GM19324 (cell line): ENCODE results near the gene CSRP2.
A peak's percentile ranks its signal among the peaks of the same experiment; 100 is the strongest.

Source experiments
- ATAC-seq: cut with Tn5 transposase; IDR thresholded peaks from one replicate; pipeline ENCODE4 v1.9.1; 2021; ENCODE audit warnings: mild to moderate bottlenecking, moderate library complexity; ENCODE audit not compliant: unreplicated experiment, low FRiP score

CSRP2 gene

DNA sequence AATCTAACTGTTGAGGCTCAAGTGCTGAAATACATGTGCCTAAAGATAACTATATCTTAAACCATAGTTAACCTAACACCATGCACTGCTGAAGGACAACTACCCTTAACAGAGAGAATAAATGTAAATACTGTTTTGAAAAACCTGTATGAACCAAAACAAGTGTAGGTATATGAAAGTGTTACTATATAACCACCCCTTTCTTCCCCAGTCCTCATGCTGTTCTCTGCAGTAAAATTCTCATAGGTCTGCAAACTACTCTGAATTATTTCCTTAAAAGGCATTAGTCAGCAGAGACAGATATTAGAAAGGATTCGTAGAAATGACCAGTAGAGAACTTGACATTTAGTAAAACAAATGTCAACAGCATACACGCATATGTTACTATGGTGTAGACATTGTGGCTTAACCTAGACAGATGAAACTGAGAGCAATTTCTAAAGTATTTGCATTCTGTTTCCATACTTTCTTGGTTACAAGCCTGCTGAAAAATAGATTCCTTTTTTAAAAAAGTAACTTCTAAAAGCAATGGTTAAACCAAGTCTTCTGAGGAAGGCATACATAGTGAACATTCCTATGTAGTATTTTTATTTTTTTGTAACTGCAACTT lies 13.9 kb downstream of the CSRP2 start:
- ATAC-seq, result peak; percentile 87

DNA sequence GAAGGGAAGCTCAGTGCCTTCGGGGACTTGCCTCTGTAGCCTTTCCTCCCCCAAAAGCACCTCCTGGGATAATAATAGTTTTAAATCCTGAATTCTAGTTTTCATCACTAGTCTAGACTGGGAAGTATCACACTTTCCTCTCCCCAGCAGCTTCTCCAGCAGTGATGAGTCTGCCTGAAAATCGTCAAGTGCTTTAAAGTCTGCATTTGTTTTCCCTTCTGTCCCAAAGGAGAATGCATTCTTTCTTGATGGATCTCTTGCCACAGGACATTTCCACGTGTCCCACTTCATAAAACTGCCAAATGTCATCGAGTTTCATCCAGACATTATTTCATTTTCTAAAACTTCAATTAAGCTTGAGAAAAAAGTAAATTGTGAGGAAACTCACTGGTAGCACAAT lies 15.0 kb downstream of the CSRP2 start:
- ATAC-seq, result no peak

DNA sequence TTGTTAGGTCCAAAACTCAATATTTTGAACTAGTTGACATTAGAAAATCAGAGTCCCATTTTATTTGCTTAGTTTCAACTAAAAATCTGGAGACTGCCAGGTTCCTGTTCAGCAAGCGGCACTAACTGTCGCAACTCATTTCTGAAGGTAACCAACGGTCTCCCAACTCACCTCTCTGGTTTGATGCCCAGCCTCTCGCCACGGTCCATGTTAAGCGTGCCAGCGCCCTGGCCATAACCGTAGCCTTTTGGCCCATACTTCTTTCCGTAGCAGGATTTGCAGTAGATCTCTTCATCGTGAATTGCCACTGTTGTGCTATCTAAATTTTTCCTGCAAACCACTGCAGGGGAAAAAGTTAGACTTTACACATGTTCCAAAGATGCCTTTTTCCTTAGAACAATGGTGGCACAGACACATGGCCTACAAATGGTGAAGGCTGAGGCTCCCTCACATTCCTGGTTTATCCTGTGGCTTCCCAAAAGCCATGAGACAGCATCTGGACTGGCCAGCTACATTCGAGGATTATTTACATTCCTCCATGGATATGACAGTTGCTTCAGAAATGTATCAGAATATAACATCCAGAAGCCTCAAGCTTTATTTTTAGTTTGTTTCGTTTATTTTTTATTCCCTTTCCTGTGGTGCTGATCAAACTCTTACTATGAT lies 15.7 kb downstream of the CSRP2 start:
- no peak for ATAC-seq

DNA sequence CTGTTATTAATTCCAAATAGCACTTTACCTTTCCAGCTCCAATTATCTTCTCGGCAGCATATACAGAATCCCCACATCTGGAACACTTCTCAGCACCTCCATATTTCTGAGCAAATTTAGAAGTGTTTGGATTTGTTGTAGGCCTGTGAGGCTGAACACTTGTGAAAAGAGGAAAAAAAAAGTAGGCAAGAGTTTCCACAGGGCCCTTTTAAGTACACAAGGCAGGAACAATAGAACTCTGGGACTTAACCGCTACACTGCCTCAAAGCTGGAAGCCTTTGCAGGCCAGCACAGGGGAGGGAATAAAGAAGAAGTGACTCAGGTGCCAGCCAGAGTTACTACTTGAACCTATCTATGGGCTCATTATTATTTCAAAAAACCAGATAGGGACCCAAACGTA lies 18.6 kb downstream of the CSRP2 start:
- no peak for ATAC-seq

DNA sequence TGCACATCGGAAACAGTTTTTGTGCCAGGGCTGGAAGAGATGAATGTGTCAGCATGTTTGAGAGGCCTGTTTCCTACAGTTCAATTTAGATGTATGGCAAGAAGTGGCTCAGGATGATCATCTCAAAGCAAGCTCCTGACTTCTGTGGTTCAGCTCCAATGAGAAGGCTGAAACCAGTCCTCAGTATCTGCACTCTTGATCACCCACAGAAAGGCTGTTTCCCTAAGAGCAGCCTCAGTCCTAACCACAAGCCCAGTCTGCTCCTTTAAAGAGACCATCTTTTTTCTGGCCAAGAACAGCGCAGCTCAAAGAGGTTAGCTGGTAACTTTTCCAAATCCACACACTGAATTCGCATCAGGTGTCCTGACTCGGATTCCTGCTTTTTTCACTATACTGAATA lies 19.2 kb downstream of the CSRP2 start:
- ATAC-seq, result no peak

DNA sequence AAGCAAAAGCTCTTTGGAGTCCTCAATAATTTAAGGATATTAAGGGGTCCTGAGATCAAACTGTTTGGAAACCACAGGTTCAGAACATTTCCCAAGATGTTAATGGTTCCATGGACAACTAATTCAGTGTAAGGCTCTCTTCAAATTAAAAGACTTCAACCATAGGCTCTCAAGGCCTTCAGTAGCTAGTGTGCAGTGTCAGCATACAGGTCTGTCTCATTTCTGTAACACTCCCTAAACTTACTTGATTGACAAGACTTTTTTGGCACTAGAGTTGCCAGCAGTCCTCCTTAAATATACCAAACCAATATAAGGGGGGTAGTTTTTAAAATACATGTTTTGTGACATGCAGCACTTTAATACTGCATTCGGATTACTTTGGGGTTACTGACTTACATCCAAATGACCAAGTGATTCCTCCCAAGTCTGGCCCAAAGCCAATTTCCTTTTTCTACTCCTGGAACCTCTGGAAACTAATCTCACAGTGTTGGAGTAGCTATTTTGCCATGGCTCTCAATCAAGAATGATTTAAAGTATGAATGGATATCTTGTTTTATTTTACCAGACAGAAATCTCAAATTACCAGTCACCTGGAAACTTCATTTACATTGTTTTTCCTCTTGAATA lies 22.7 kb downstream of the CSRP2 start:
- no peak for ATAC-seq

DNA sequence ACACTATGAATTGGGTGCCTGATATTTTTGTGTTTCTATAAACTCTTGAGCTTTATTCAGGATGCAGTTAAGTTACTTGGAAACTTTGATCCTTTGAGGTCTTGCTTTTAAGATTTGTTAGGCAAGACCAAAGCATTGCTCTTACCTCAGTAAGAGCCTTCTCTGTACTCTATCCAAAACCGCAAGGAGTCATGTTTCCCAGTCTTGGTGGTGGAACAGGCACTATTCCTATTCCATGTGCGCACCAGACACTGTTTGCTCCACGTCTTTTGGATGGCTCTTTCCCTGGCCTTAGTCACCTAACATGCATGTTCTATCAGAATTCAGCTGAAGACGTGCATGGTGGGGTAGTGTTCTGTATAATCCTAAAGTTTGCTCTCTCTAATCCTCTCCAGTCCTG lies 23.5 kb downstream of the CSRP2 start:
- no peak for ATAC-seq

DNA sequence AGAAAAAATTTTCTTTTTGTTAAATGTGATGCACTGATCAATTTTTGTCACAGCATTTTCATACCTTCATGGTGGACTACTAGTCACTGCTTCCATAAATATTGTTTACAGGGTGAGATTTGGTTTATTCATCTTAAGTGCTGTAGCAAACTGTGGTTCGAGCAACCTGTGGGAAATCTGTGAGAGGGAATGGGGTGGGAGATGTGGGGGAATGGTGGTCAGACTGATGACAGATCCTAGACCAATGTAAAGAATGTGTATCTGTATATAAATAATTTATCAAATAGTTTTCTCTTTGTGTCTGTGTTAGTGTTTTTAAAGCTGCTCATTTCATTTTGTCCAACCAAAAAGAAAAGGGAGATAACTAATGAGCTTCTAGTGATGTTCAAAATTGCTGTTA lies 26.7 kb downstream of the CSRP2 start:
- no peak for ATAC-seq

DNA sequence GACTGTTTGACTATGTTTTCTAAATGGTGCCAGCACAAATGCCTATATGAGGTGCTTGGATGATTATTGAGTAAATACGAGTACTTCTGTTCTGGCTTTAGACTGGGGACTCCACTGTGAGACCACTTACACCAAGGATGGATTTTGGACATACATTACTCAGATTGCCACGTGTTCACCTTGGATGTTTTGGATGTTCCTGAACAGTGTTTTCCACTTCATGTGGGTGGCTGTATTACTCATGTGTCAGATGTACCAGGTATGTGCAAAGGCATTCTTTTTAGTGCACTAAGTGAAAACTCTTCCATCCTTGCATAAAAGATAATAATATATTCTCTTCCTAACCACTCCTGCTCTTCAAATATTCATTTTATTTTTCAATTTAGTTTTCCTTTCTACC lies 30.7 kb downstream of the CSRP2 start:
- no peak for ATAC-seq

DNA sequence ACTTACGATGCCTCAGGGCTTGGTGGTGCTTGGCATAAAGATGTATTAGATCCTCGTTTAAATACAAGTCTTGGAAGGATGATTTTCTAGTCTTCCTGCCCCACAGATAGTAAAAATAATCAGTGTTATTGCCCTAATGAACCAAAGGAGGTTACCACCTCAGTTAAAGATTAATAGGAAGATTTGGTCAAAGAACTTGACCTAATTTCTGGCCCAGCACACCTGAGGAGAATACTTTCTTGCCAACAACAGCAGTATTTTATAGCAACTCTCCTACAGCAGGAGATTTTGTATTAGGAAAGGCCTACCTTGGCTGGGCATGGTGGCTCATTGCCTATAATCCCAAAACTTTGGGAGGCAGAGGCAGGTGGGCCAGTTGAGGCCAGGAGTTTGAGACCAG lies 31.6 kb downstream of the CSRP2 start:
- no peak for ATAC-seq

DNA sequence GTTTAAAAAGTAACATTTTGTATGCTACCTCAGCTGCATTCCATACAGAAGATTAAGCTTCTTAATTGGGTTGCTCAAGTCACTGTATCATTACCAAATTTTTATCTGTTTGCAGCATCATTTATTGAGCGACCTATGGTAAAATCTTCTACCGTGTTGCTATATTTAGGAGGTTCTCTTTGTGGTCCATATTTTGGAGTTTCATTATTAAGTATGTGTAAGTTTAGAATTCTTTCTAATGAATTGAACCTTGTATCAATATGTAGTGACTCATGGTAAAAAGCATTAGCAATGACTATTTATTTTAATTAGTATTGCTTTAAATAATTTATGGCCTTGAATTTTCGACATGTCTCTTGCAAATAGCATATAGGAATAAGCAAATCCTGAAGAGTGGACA lies 42.2 kb downstream of the CSRP2 start:
- ATAC-seq, result no peak

DNA sequence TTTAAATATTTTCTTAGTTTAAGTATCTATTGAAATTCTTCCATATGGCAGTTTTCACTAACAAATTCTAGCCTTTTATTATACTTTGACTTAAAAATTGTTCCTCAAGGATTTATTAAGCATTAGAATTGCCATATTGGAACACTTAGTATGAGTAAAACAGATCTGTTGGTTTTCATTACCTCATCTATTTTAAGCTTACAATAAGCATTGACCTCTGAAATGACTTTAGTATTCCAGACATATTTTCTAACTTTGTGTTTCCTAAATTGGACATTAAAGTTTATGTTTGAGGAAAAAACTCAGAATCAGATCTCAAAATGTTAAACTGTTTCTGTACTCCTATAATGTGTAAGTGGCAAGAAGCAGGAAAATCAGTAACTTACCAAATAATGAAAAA lies 48.4 kb downstream of the CSRP2 start:
- no peak for ATAC-seq

DNA sequence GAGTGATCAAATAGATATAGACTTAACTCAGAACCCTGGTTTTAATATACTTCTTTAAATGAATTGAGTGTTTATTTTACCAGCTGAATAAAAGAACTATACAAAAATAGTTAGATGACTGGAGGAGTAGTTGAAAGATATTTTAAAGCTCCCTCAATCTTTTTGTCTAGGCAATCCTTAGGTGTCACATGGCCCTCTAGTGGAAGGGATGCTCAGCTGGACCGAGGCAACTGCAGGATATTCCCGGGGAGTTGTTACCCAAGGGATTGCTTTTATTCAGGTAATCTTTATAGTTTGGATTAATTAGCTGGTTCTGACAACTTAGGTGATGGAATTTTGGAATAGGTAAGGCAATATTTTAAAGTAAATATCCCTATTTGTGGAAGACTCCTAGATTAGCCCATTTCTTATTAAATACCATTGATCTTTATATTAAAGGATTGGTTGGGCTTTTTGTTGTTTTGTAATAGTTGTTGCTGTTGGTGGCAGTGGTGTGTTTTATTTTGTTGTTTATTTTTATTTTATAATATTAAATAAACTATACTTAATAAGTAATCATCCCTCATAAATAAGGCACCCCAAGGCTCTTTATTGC lies 57.8 kb downstream of the CSRP2 start:
- no peak for ATAC-seq

DNA sequence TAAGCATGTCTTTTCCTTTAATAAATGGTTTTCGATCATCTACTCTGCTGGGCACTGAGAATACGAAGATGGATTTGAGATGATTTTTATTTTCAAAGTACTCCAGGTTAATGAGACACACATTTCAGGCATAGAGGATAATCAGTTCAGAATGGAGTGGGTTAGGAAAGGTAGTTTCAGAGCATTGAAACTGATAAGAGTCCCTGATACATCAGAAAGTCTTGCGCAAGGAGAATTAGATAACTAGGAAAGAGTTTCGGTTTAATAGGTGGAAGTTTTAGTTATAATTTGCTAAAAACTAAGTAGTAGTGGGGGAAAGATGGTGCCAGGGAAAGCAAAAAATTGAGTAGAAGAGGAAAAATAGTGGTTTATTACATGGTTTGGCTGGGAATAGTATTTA lies 64.8 kb downstream of the CSRP2 start:
- no peak for ATAC-seq

DNA sequence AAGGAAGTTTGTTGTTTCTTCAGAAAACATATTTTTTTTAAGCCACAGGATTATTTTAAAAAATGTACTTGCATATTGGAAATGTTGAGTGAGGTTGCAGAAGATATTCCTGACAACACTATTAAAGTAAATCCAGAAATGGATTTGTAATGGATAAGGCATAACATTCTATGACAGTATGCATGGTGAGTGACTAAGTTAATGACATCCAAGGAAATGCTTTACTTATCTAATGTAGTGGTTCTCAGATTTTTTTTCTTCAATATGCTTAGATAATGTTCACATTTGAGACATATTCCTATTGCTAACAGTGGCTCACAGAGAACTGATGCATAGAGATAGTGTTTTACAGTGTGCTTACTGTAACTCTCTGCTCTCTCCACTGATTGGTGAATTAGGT lies 65.6 kb downstream of the CSRP2 start:
- no peak for ATAC-seq

DNA sequence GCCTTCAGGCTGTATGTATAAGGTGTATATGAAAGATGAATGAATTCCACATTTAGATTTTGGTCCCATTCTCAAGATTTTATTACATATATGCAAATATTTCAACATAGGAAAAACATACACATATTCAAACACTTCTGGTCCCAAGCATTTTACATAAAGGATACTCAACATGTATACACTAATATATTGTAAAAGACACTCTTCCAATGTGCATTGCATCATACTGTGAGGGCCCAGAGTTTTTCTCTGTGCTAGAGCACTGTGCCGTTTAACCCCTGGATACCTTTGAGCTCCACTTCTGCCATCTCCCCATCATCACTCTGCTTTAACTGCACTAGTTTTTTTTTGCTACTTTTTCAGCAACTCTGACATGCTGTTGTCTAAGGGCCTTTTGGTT lies 66.8 kb downstream of the CSRP2 start:
- no peak for ATAC-seq

DNA sequence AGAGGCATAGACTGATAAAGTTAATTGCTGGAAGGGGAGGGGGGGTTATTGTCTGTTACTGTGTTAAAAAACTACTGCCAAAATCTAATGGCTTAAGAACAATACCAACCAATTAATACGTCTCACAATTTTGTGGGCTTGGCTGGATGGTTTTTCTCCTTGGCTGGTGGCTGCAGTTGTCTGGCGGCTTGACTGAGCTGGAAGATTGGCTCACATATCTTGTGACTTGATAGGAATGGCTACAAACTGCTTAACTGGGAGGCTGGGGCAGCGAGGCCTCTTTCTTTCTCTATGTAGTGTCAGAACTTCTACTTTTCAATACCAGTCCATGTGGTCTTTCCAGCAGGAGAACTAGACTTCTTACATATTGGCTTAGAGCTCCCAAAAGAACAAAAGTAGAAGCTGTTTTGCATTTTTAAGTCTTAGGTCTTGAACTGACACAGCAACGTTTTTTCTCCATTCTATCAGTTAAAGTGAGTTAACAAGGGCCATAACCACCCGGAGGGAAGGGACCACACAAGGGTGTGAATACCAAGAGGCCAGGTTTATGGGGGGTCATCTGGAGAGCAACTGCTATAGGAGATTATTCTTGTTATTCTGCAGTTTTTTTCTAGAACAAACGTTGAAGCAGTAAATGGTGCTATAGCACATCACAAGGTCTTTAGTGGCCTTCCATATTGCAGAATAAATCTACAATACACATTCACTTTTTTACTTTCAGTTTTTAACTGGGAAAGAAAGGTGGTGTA lies 68.0 kb downstream of the CSRP2 start:
- no peak for ATAC-seq
